HK-2 (cell line): ENCODE data around the gene ETV5.

ENCODE experiments used
- DNase-seq: peaks from one replicate; pipeline ENCODE4 v3.0.0-alpha.2; 2018; ENCODE audit not compliant: unreplicated experiment

Gene ETV5

DNA sequence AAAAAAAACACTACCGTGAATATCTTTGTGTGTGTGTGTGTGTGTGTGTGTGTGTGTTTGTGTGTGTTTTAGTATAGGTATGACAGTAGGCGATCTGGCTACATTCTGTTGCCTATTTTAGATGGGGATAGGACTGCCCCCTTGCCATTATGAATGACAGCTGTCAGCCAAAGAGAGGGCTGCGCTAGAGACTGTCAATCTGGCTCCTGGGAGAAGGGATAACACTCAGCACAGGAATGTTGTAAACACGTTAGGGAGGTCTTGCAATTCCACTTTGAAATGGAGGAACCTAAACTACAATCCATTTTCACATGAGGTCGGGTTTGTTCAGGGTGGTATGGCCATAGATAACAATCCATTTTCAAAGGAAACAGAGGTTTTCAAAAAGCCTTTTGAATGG is 14.1 kb upstream of the ETV5 start:
- DNase-seq, result no peak

GRCh38 chr3:186121968-186122367 is 13.1 kb upstream of the ETV5 start:
- DNase-seq, result no peak

- DNase-seq, result no peak
Measured at GRCh38 chr3:186121278-186121677, 12.4 kb upstream of the ETV5 start.

DNA sequence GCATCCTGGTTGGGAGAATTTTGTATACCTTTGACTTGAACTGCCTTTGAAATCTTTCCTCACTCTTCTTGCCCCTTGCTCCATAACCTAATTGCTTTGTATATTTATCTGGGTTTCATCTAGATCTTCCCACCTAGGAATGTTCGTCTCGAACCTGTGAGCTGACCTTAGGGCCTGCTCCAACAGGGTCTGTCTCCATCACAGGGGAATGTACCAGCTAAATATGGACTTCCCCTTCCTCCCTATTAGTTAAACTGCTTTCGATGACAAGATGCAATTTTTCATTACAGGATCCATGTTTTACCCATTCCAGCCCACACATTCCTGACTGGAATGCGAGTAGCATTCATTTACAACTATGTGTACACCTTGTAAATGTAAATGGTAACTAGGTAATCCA is 10.6 kb upstream of the ETV5 start:
- no peak for DNase-seq

- no peak for DNase-seq
Measured at GRCh38 chr3:186118692-186119091, 9.8 kb upstream of the ETV5 start.

GRCh38 chr3:186117521-186118134 is 8.7 kb upstream of the ETV5 start:
- no peak for DNase-seq

DNA sequence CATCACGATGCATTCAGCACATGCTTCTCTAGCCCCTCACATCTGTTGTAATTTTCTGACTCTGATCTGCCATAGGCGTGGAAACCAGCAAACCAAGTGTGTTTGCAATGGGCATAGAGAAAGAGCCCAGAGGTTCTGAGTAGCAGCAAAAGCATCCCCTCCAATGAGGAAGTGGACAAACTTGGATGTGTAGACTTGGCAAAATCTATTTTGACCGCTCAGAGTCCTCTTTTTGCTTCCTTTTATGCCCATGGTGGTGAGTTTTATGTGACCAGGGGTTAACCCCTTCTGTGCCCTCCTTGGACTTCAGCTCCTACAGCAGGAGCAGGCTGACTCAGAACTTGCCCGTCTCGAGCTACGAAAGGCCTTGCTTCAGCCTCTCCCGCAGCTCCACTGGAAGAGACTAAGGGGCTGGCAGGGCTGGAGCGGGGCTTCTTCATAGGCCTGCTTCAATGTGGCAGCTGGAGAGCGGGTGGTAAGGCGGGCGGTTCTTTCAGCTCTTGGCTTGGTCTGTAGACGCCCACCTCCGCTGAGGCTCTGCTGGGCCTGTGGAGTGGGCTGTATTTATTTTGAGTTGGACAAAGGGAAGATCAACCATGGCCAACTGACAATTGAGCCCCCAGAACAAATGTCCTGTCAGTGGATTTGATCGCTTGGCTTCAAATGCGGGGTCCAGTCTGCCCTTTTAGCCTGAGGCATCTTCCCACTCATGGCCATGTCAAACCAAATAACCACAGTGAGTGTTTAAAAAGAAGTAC is 6.5 kb upstream of the ETV5 start:
- DNase-seq, result no peak

GRCh38 chr3:186110975-186111974 is 2.4 kb upstream of the ETV5 start:
- DNase-seq, result no peak

GRCh38 chr3:186109897-186110803 is 1.3 kb upstream of the ETV5 start:
- DNase-seq, result peak; percentile 21

- DNase-seq, result peak; percentile 58
Measured at GRCh38 chr3:186108106-186108940, 566 bp downstream of the ETV5 start.

DNA sequence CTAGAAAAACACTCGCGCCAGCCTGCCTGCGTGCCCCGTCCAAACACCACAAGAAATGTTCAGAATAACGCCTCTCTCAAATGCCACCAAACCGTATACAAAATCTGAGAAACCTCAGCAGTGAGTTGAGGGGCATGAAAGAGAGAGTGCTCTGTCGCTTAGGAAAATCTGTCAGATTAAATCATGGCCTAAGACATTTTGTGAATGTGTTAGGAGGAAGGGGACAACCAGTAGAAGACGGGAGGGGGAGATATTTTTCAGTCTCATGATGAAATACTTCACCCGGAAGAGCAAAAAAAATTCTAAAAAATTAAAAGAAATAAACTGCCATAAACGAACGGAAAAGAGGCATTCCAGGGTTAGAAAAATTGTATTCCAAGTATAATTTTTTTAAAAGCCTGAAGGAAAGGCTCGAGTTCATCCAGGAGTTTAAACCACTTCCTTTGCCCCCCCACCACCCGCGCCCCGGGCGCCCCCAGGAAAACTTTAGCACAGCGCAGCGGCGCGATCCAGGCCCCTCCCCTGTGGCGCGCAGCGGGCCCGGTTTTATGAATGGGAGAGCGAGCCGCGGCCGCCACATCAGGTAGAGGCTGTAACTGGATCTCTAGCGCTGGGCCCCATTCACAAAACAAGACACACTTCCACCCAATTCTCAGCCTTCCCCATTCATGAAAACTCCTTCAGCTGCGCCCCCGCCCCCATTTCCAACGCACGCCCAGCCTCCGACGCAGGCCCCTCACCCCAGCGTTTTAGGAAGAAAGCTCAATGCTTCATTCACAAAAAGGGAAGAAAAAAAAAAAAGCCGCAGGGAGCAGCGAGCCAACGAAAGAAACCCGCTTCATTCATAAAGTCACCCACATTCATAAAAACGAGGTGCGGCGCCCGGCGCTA is 1.4 kb downstream of the ETV5 start:
- DNase-seq, result peak; percentile 71

GRCh38 chr3:186105543-186105942 is 3.3 kb downstream of the ETV5 start:
- no peak for DNase-seq

- DNase-seq, result no peak
Measured at GRCh38 chr3:186102687-186103086, 6.2 kb downstream of the ETV5 start.

- DNase-seq, result no peak
Measured at GRCh38 chr3:186100398-186100797, 8.5 kb downstream of the ETV5 start.

DNA sequence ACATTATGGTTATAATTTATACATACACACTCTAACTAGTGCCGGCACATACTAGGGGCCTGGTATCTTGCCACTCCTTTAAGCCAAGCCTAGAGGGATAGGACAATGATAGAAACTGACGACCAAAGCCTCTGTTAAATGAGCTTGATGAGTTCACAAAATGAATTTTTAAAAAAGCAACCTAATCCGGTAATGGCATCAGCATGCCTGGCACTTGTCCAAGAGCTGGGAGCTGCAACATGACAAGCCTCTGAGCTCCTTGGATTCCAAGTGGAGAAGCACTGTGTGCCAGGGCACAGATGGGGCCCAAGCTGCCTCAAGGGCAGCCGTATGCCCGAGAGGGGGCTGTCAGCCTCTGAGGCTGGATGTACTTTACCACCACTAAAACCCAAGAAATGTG is 9.7 kb downstream of the ETV5 start:
- no peak for DNase-seq

- no peak for DNase-seq
Measured at GRCh38 chr3:186098740-186099139, 10.1 kb downstream of the ETV5 start.

DNA sequence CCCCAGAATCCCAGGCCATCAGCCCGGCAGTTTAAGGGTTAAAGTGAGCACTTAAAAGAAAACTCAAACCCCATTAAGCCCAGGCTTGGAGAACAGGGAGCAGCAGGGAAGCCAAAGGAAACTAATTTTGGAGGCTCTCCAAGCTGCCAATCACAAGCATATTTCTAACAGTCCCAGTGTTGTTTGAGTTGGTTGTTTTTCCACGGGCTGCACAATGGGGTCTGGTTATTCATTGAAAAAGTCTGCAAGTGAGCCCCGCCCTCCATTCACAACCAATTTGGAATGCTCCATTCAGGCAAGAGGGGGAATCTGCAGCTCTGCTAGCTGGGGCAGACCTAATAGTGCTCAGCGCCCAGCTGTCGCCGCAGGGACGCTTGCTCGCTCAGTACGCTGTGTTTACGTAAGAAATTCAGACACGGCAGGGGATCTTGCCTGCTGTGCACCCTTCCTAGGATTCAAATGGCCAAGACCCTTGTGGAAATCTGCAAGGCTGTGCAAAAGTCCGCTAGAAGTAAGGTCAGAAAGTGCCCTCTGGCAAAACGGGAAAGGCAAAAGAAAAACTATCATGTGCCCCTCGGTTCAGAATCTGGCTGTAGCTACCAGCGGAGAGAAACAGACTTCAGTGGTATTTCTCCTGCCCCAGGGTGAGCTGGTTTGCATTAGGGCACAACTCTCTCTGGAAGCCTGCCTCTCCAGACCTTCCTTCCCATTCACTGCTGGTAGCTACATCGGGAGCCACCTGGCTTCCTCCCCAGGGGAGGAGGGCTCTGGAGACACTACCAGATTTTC is 11.0 kb downstream of the ETV5 start:
- peak; percentile 40 for DNase-seq

GRCh38 chr3:186097317-186097662 is 11.6 kb downstream of the ETV5 start:
- DNase-seq, result no peak

GRCh38 chr3:186096290-186096689 is 12.6 kb downstream of the ETV5 start:
- DNase-seq, result no peak
